ENCODE data around the gene MIDN. TPM values are rescaled to one million over a fixed set of nuclear protein-coding genes. Genes with fewer than 3 reads are reported as not detected.

The MIDN gene
- total RNA-seq, 1 donor from 2014 or later: 103 TPM

- Mint-ChIP-seq H3K4me3 (ENCODE audit: unreplicated experiment) (peak overlapping the region; percentile 51), H3K27ac (ENCODE audit: unreplicated experiment) (peak overlapping the region; percentile 94), H3K27me3 (ENCODE audit: unreplicated experiment) (no peaks in the 10 kb centered on the region), H3K4me1 (ENCODE audit: unreplicated experiment) (peaks cover 81% of the 10 kb centered on the region), H3K9me3 (ENCODE audit: unreplicated experiment) (no peaks in the 10 kb centered on the region), H3K36me3 (ENCODE audit: unreplicated experiment) (peaks cover 9% of the 10 kb centered on the region)
- DNase-seq (ENCODE audit: extremely low spot score, unreplicated experiment): peak; percentile 93
- TF ChIP-seq, protein P1, sequence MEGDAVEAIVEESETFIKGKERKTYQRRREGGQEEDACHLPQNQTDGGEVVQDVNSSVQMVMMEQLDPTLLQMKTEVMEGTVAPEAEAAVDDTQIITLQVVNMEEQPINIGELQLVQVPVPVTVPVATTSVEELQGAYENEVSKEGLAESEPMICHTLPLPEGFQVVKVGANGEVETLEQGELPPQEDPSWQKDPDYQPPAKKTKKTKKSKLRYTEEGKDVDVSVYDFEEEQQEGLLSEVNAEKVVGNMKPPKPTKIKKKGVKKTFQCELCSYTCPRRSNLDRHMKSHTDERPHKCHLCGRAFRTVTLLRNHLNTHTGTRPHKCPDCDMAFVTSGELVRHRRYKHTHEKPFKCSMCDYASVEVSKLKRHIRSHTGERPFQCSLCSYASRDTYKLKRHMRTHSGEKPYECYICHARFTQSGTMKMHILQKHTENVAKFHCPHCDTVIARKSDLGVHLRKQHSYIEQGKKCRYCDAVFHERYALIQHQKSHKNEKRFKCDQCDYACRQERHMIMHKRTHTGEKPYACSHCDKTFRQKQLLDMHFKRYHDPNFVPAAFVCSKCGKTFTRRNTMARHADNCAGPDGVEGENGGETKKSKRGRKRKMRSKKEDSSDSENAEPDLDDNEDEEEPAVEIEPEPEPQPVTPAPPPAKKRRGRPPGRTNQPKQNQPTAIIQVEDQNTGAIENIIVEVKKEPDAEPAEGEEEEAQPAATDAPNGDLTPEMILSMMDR (IDR thresholded peaks at IDR 0.05): no peak
These were observed 17.9 kb downstream of the MIDN start for GRCh38 chr19:1266129-1266915.

DNA sequence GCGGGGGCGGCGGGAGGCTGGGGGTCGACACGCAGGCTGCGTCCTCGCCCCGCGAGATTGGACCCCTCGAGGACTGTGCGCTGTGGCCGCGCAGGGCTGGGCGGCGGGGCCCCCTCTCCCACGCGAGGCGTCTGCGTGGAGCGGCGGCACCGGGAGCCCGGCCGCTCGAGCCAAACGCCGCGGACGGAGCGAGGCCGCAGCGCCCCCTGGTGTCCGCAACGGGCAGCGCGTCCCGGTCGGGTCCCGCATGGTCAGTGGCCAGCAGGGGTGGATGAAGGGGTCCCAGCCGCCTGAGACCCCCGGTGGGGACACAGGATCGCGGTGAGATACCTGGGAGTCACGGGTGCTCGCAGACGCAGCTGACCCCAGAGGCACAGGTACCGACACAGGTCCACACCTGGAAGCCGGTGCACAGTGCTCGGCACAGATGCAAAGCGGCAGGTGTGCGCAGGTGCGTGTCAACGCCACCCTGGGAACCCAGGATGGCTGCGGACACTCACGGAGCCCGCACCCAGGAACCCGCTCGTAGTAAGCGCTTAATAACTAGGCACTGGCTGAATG lies 18.6 kb downstream of the MIDN start:
- TF ChIP-seq, protein P1 (IDR thresholded peaks at IDR 0.05): peak; percentile 99
- Mint-ChIP-seq H3K27me3 (ENCODE audit: unreplicated experiment) (no peaks in the 10 kb centered on the region), H3K9me3 (ENCODE audit: unreplicated experiment) (no peaks in the 10 kb centered on the region), H3K36me3 (ENCODE audit: unreplicated experiment) (peaks cover 14% of the 10 kb centered on the region), H3K4me3 (ENCODE audit: unreplicated experiment) (peak overlapping the region; percentile 60), H3K27ac (ENCODE audit: unreplicated experiment) (no peak overlapping the region), H3K4me1 (ENCODE audit: unreplicated experiment) (peaks cover 81% of the 10 kb centered on the region)
- DNase-seq (ENCODE audit: extremely low spot score, unreplicated experiment): peak; percentile 95

DNA sequence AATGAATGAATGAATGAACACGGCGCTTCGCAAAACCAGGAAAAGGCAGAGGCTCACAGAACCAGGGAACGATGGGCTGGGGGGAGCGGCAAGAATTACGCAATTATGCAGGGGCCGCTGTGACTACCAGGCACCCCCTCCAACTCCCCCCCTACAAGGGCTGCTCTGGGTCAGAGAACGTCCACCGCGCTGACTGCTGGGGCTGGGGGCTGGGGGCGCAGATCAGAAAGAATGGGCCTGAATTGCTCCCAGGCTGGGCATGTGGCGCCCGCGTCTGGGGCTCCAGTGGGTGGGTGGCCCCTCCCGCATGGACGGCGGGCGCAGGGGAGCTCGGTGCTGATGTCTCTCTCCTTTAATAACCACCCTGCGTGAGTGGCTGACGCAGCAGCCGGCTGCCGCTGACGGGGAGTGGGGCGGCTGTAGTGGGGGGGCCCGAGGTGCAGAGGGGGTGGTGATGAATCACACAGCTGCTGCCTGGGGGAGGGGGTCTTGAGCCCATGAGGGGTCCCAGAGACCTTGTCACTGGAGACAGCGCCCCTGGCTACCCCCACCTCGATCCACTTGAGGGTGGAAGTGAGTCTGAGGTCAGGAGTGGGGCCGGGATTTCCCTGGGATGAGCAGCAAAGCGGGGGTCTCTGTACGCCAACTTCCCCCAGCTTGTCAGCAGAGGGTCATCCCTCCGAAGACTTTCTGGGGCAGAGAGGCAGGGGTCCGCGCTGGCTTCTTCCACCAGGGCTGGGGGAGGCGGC lies 19.3 kb downstream of the MIDN start:
- H3K4me3 Mint-ChIP-seq (ENCODE audit: unreplicated experiment): peak overlapping the region; percentile 60
- no peak overlapping the region for H3K27ac Mint-ChIP-seq (ENCODE audit: unreplicated experiment)
- peaks cover 80% of the 10 kb centered on the region for H3K4me1 Mint-ChIP-seq (ENCODE audit: unreplicated experiment)
- H3K36me3 Mint-ChIP-seq (ENCODE audit: unreplicated experiment): peaks cover 18% of the 10 kb centered on the region
- no peaks in the 10 kb centered on the region for H3K27me3 Mint-ChIP-seq (ENCODE audit: unreplicated experiment)
- no peak for DNase-seq (ENCODE audit: extremely low spot score, unreplicated experiment)
- TF ChIP-seq, protein P1 (IDR thresholded peaks at IDR 0.05): no peak
- no peaks in the 10 kb centered on the region for H3K9me3 Mint-ChIP-seq (ENCODE audit: unreplicated experiment)

DNA sequence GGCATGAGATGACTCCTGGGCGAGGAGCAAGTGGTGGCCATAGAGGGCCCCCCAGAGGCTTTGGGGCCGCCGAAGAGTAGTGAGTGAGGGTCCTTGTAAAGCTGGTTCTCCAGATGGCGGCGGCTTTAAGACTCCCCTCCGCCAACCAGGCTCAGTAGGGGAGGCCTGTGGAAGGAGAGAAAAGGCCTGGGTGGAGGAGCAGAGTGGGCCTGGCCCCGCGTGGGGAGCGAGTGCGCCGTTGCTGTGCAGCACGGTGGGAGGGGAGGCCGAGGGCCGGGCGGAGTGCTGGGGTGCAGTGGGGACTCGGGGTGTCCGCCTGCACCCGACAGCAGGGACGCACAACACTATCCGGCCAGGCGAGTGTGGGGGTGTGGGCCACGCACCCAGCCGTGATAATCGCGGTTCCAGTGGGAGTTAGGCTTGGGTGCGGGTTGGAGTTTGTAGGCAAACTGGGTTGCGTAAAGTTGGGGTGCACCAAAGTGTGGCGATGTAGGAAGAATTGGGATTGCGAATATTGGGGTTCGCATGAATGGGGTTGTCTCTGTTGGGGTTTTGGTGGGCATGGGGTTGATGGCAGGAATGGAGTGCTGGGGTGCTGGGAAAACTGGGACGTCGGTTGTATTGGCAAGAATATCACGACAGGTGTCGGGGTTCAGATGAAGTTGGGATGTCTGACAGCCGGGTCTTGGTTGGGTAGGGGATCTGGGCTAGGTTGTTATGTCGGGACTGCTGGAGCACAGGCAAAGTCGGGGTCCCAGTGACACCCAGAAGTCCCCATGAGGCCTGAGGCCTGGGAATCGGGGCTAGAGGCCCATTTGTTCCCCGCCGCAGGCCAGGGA lies 20.1 kb downstream of the MIDN start:
- DNase-seq (ENCODE audit: extremely low spot score, unreplicated experiment): no peak
- H3K27me3 Mint-ChIP-seq (ENCODE audit: unreplicated experiment): no peaks in the 10 kb centered on the region
- peak overlapping the region; percentile 83 for H3K27ac Mint-ChIP-seq (ENCODE audit: unreplicated experiment)
- H3K4me3 Mint-ChIP-seq (ENCODE audit: unreplicated experiment): peak overlapping the region; percentile 66
- TF ChIP-seq, protein P1 (IDR thresholded peaks at IDR 0.05): no peak
- H3K9me3 Mint-ChIP-seq (ENCODE audit: unreplicated experiment): no peaks in the 10 kb centered on the region
- H3K4me1 Mint-ChIP-seq (ENCODE audit: unreplicated experiment): peaks cover 78% of the 10 kb centered on the region
- H3K36me3 Mint-ChIP-seq (ENCODE audit: unreplicated experiment): peaks cover 23% of the 10 kb centered on the region

Measured in osteocyte (in vitro differentiated cells).